ENCODE measurements around the gene PVR.

- TF ChIP-seq CTCF (conservative IDR thresholded peaks at IDR 0.05; ENCODE audit: low read length) (no peak), EZH2phosphoT487 (IDR thresholded peaks at IDR 0.05; ENCODE audit: borderline replicate concordance, low read depth, low read length) (no peak)
Observed at GRCh38 chr19:44653343-44653742, 9.6 kb downstream of the PVR start.
